CD8-positive, alpha-beta memory T cell (primary cell): Measurements from ENCODE around the gene SNTG2. TPM values are rescaled to one million over a fixed set of nuclear protein-coding genes. Genes with fewer than 3 reads are reported as not detected.

Source experiments
- CTCF ChIA-PET: fragments of 350-600 bp; sonication (Branson Sonifier 250); formaldehyde crosslinking; loops from one replicate; lab custom pipeline; 2021; ENCODE audit warnings: antibody characterized with exemption; lab: Charles Lee
- POLR2A ChIA-PET: fragments of 350-600 bp; sonication (Branson Sonifier 250); formaldehyde crosslinking; loops from one replicate; lab custom pipeline; 2021; ENCODE audit warnings: antibody characterized with exemption; lab: Charles Lee
- DNase-seq, 5 donors: peaks; one replicate each; pipeline versions ENCODE4 v3.0.0 to v3.0.0-alpha.2; 2020 to 2022; ENCODE audit warnings: mixed read lengths in 1 of 5
- H3K27ac ChIP-seq: one replicate; pipeline ENCODE4 v1.7.0; 2013; ENCODE audit warnings: low read depth, mild to moderate bottlenecking, low read length, moderate library complexity
- H3K27me3 ChIP-seq: 2 replicates; pipeline ENCODE4 v1.7.0; 2013; ENCODE audit warnings: low read length, mild to moderate bottlenecking; ENCODE audit not compliant: insufficient read depth, poor library complexity, severe bottlenecking
- H3K36me3 ChIP-seq: 2 replicates; pipeline ENCODE4 v1.7.0; 2013; ENCODE audit warnings: mild to moderate bottlenecking, low read length, moderate library complexity; ENCODE audit not compliant: insufficient read depth
- H3K4me1 ChIP-seq: 2 replicates; pipeline ENCODE4 v1.7.0; 2013; ENCODE audit warnings: mild to moderate bottlenecking, low read length, moderate library complexity; ENCODE audit not compliant: insufficient read depth
- H3K4me3 ChIP-seq: 2 replicates; pipeline ENCODE4 v1.7.0; 2013; ENCODE audit warnings: mild to moderate bottlenecking, low read length
- H3K9me3 ChIP-seq: 2 replicates; pipeline ENCODE4 v1.7.0; 2013; ENCODE audit warnings: mild to moderate bottlenecking, low read length
- H3K27ac Mint-ChIP-seq, 8 donors: one replicate each; pipeline ENCODE4 v1.8.0; 2020 to 2021; ENCODE audit warnings: mixed read lengths in 8 of 8, mild to moderate bottlenecking in 6 of 8, inconsistent platforms in 3 of 8, moderate library complexity in 3 of 8
- H3K27me3 Mint-ChIP-seq, 2 donors: one replicate each; pipeline ENCODE4 v1.8.0; 2020 to 2021; ENCODE audit warnings: mixed read lengths in 2 of 2, mild to moderate bottlenecking in 1 of 2, moderate library complexity in 1 of 2
- H3K36me3 Mint-ChIP-seq, 3 donors: one replicate each; pipeline ENCODE4 v1.8.0; 2020 to 2021; ENCODE audit warnings: mixed read lengths in 3 of 3, inconsistent platforms in 1 of 3, mild to moderate bottlenecking in 1 of 3
- H3K4me1 Mint-ChIP-seq, 3 donors: one replicate each; pipeline ENCODE4 v1.8.0; 2020 to 2021; ENCODE audit warnings: mixed read lengths in 3 of 3, inconsistent platforms in 1 of 3, mild to moderate bottlenecking in 1 of 3
- H3K4me3 Mint-ChIP-seq, 7 donors: one replicate each; pipeline ENCODE4 v1.8.0; 2020 to 2021; ENCODE audit warnings: mixed read lengths in 7 of 7, mild to moderate bottlenecking in 6 of 7, moderate library complexity in 4 of 7, inconsistent platforms in 2 of 7
- H3K9me3 Mint-ChIP-seq, 5 donors: one replicate each; pipeline ENCODE4 v1.8.0; 2020 to 2022; ENCODE audit warnings: mixed read lengths in 5 of 5, mild to moderate bottlenecking in 3 of 5, moderate library complexity in 2 of 5, inconsistent platforms in 1 of 5
- polyA plus RNA-seq: library from polyadenylated mRNA; unstranded; fragments of 300-500 nt; fragmentation: Illumina TruSeq; gene quantifications from one replicate; pipeline ENCODE4 v1.2.3, GENCODE V29; 2021
- total RNA-seq, 2 experiments: library from RNA; stranded (reverse); gene quantifications; one replicate each; pipeline ENCODE4 v1.2.3, GENCODE V29; 2021

The SNTG2 gene
- total and polyA plus RNA-seq, 3 experiments from 2014 or later, result 0.30 to 1.7 (median 1.3) TPM

DNA sequence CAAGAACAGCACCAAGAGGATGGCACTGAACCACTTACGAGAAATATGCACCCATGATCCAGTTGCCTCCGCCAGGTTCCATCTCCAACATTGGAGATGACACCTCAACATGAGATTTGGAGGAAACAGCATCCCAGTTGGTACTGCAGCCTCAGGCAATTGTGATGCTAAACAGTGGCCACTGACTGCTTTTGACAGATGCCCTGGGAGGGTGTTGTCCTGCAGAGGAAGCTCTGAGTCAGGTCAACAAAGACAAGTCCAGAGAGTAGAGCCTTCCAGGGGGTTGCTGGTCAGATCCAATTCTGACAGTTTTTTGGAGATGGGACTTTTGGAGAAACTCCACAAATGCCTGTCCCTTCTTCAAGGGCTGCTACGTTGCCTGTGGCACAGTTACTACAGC, 82.4 kb downstream of the SNTG2 start:
- H3K9me3 Mint-ChIP-seq, result no peaks in the 10 kb centered on the region
- CTCF ChIA-PET, result no interaction called here
- H3K27ac Mint-ChIP-seq, result peak overlapping the region in 3 of 8 donors; percentile 80 to 98 (median 91)
- DNase-seq, result no peak
- peaks cover 0 to 5% (median 2%) of the 10 kb centered on the region in 3 donors for H3K36me3 Mint-ChIP-seq
- Histone ChIP-seq H3K4me3 (no peak overlapping the region), H3K27ac (no peak overlapping the region), H3K27me3 (no peaks in the 10 kb centered on the region), H3K36me3 (no peaks in the 10 kb centered on the region), H3K9me3 (no peaks in the 10 kb centered on the region), H3K4me1 (no peaks in the 10 kb centered on the region)
- peak overlapping the region in 6 of 7 donors; percentile 10 to 96 (median 89) for H3K4me3 Mint-ChIP-seq
- POLR2A ChIA-PET, result no interaction called here
- peaks cover 0 to 2% of the 10 kb centered on the region in 2 donors for H3K27me3 Mint-ChIP-seq
- peaks cover 6 to 23% (median 9%) of the 10 kb centered on the region in 3 donors for H3K4me1 Mint-ChIP-seq

DNA sequence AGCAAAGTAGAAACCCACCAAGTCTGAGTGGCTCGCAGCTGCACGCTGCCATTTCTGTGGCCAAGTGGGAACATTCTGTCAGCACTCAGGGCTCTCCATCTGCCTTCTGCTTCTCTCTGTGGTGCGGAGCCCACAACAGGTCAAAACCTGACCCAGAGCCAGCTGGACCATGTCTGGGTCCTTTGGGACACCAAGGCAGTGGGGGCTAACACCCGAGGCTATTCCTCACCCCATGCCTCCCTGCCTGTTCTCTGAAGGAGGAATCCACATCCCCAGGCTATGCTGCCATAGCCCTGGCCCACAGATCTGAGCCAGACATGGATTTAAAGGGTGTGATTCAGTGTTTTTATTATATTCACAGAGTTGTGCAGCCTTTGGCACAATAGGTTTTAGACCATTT, 86.4 kb downstream of the SNTG2 start:
- H3K27ac Mint-ChIP-seq, result no peak overlapping the region
- Histone ChIP-seq H3K27ac (no peak overlapping the region), H3K27me3 (no peaks in the 10 kb centered on the region), H3K4me1 (no peaks in the 10 kb centered on the region), H3K4me3 (no peak overlapping the region), H3K36me3 (no peaks in the 10 kb centered on the region), H3K9me3 (no peaks in the 10 kb centered on the region)
- ChIA-PET POLR2A (no interaction called here), CTCF (no interaction called here)
- H3K36me3 Mint-ChIP-seq, result peaks cover 0 to 3% (median 2%) of the 10 kb centered on the region in 3 donors
- H3K4me1 Mint-ChIP-seq, result peaks cover 4 to 19% (median 8%) of the 10 kb centered on the region in 3 donors
- no peaks in the 10 kb centered on the region for H3K9me3 Mint-ChIP-seq
- DNase-seq, result no peak
- peaks cover 0 to 4% of the 10 kb centered on the region in 2 donors for H3K27me3 Mint-ChIP-seq
- H3K4me3 Mint-ChIP-seq, result no peak overlapping the region

DNA sequence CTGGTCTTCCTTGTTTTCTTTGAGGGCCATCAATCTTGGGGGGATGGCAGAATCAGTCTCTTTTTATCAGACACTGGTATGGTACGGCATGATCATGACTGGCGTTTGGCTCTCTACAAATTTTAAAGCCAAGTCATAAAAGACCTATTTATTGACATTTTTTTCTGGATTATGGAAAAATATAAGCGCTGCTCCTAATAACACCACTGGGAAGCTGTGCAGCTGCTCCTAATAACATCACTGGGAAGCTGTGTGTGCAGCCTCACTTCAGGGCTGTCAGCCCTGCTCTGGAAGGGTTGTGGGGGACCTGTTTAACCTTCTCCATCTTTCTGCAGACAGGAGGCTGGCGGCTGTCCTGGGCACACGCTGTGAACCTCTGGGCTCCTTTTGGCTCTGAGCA, 88.9 kb downstream of the SNTG2 start:
- POLR2A ChIA-PET, result no interaction called here
- H3K4me1 ChIP-seq, result no peaks in the 10 kb centered on the region
- CTCF ChIA-PET, result no interaction called here
- no peak overlapping the region for H3K27ac ChIP-seq
- no peak overlapping the region for H3K27ac Mint-ChIP-seq
- no peak for DNase-seq
- H3K27me3 ChIP-seq, result no peaks in the 10 kb centered on the region
- peaks cover 0 to 6% of the 10 kb centered on the region in 2 donors for H3K27me3 Mint-ChIP-seq
- no peak overlapping the region for H3K4me3 ChIP-seq
- peaks cover 0 to 11% (median 7%) of the 10 kb centered on the region in 5 donors for H3K9me3 Mint-ChIP-seq
- H3K36me3 ChIP-seq, result no peaks in the 10 kb centered on the region
- H3K4me1 Mint-ChIP-seq, result peaks cover 0 to 4% (median 0%) of the 10 kb centered on the region in 3 donors
- no peaks in the 10 kb centered on the region for H3K9me3 ChIP-seq
- H3K36me3 Mint-ChIP-seq, result no peaks in the 10 kb centered on the region
- H3K4me3 Mint-ChIP-seq, result no peak overlapping the region

- Histone ChIP-seq H3K36me3 (no peaks in the 10 kb centered on the region), H3K4me1 (no peaks in the 10 kb centered on the region), H3K27ac (no peak overlapping the region), H3K9me3 (no peaks in the 10 kb centered on the region), H3K4me3 (no peak overlapping the region), H3K27me3 (no peaks in the 10 kb centered on the region)
- Mint-ChIP-seq H3K4me3 (no peak overlapping the region), H3K4me1 (peaks cover 0 to 4% (median 0%) of the 10 kb centered on the region in 3 donors), H3K36me3 (peaks cover 0 to under 1% (median 0%) of the 10 kb centered on the region in 3 donors), H3K27me3 (peaks cover 5 to 8% of the 10 kb centered on the region in 2 donors), H3K27ac (no peak overlapping the region), H3K9me3 (peaks cover 3 to 14% (median 11%) of the 10 kb centered on the region in 5 donors)
- ChIA-PET CTCF (no interaction called here), POLR2A (no interaction called here)
- no peak for DNase-seq
Observed at GRCh38 chr2:1041012-1041805, 90.6 kb downstream of the SNTG2 start.

DNA sequence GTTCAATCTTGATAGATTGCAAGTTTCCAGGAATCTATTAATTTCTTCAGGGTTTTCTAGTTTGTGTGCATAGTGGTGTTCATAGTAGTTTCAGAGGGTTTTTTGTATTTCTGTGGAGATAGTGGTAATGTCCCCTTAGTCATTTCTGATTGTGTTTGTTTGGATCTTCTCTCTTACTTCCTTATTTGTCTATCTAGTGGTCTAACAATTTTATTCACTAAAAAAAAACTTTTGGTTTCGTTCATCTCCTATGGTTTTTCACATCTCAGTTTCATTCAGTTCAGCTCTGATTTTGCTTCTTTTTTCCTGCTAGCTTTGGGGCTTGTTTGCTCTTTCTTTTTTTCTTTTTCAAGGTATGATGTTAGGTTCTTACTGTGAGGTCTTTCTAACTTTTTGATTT, 94.5 kb downstream of the SNTG2 start:
- H3K27ac ChIP-seq, result no peak overlapping the region
- H3K27me3 ChIP-seq, result no peaks in the 10 kb centered on the region
- CTCF ChIA-PET, result no interaction called here
- Mint-ChIP-seq H3K27ac (no peak overlapping the region), H3K4me1 (peaks cover 0 to 4% (median 0%) of the 10 kb centered on the region in 3 donors), H3K4me3 (no peak overlapping the region), H3K9me3 (peaks cover 12 to 19% (median 14%) of the 10 kb centered on the region in 5 donors), H3K27me3 (peaks cover 7 to 8% of the 10 kb centered on the region in 2 donors), H3K36me3 (peaks cover 0 to 1% (median 0%) of the 10 kb centered on the region in 3 donors)
- DNase-seq, result no peak
- POLR2A ChIA-PET, result no interaction called here
- H3K4me1 ChIP-seq, result no peaks in the 10 kb centered on the region
- H3K4me3 ChIP-seq, result no peak overlapping the region
- H3K36me3 ChIP-seq, result no peaks in the 10 kb centered on the region
- H3K9me3 ChIP-seq, result no peaks in the 10 kb centered on the region

- DNase-seq, result no peak
- no peaks in the 10 kb centered on the region for H3K36me3 ChIP-seq
- H3K9me3 ChIP-seq, result no peaks in the 10 kb centered on the region
- H3K27ac ChIP-seq, result no peak overlapping the region
- Mint-ChIP-seq H3K27ac (peak overlapping the region in 1 of 8 donors; percentile 21), H3K36me3 (peaks cover 0 to 1% (median 0%) of the 10 kb centered on the region in 3 donors), H3K9me3 (peaks cover 12 to 19% (median 14%) of the 10 kb centered on the region in 5 donors), H3K27me3 (peaks cover 8% of the 10 kb centered on the region in 2 donors), H3K4me1 (peaks cover 0 to 3% (median 0%) of the 10 kb centered on the region in 3 donors), H3K4me3 (no peak overlapping the region)
- ChIA-PET POLR2A (no interaction called here), CTCF (no interaction called here)
- no peaks in the 10 kb centered on the region for H3K27me3 ChIP-seq
- no peak overlapping the region for H3K4me3 ChIP-seq
- no peaks in the 10 kb centered on the region for H3K4me1 ChIP-seq
Observed at GRCh38 chr2:1046067-1046466, 95.4 kb downstream of the SNTG2 start.

DNA sequence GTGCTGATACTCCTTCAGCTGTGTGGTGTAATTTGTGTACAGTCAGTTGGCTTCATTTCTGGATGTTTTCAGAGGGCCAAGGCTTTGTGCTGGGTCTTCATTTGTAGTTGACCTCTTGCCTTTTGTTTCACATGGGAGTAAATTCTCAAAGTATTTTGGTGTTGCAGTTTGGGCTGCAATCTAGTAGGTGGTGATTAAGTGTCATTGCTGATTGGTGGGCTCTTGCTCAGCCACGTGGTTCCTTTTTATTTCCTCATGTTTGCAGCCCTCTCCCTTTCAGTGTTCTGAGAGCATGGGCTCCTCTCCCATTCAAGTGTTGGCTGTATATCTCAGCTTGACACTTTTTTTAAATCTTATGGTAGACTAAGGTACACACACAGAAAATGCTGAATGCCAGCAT, 96.8 kb downstream of the SNTG2 start:
- H3K4me3 ChIP-seq, result no peak overlapping the region
- Mint-ChIP-seq H3K27me3 (peaks cover 6 to 10% of the 10 kb centered on the region in 2 donors), H3K27ac (no peak overlapping the region), H3K9me3 (peaks cover 12 to 19% (median 14%) of the 10 kb centered on the region in 5 donors), H3K4me1 (peaks cover 0 to 4% (median 0%) of the 10 kb centered on the region in 3 donors), H3K4me3 (no peak overlapping the region), H3K36me3 (peaks cover 0 to 1% (median 0%) of the 10 kb centered on the region in 3 donors)
- ChIA-PET POLR2A (no interaction called here), CTCF (no interaction called here)
- no peak for DNase-seq
- no peaks in the 10 kb centered on the region for H3K9me3 ChIP-seq
- no peak overlapping the region for H3K27ac ChIP-seq
- no peaks in the 10 kb centered on the region for H3K4me1 ChIP-seq
- no peaks in the 10 kb centered on the region for H3K27me3 ChIP-seq
- H3K36me3 ChIP-seq, result no peaks in the 10 kb centered on the region

DNA sequence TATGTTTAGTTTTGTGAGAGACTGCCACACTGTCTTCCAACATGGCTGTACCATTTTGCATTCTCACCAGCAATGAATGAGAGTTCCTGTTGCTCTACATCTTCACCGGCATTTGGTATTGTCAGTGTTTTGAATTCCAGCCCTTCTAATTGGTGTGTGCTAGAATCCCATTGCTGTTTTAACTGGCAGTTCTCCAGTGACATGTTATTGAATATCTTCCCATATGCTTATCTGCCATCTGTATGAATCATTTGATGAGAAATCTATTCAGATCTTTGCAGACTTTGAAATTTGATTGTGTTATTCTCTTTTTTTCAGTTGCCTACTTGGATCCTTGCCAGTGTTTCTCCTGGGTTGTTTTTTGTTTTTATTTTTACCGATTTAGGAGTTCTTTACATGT, 99.0 kb downstream of the SNTG2 start:
- Histone ChIP-seq H3K27ac (no peak overlapping the region), H3K36me3 (no peaks in the 10 kb centered on the region), H3K27me3 (no peaks in the 10 kb centered on the region), H3K4me1 (no peaks in the 10 kb centered on the region), H3K4me3 (no peak overlapping the region), H3K9me3 (no peaks in the 10 kb centered on the region)
- Mint-ChIP-seq H3K27me3 (peaks cover 3 to 22% of the 10 kb centered on the region in 2 donors), H3K27ac (no peak overlapping the region), H3K4me1 (peaks cover 0 to 4% (median 0%) of the 10 kb centered on the region in 3 donors), H3K9me3 (peaks cover 5 to 12% (median 11%) of the 10 kb centered on the region in 5 donors), H3K4me3 (no peak overlapping the region), H3K36me3 (peaks cover 0 to 1% (median 0%) of the 10 kb centered on the region in 3 donors)
- ChIA-PET POLR2A (no interaction called here), CTCF (interaction anchor here (0.7 kb wide), 1 partner anchor 133 kb away, joined by 3 read pairs; no protein-coding TSS in a partner anchor)
- DNase-seq, result no peak
